Thoracic aorta (tissue), 2 donors: ENCODE results near the gene B3GNT2. TPM values are rescaled to one million over a fixed set of nuclear protein-coding genes. Genes with fewer than 3 reads are reported as not detected.

Experiments
- ATAC-seq: fragments of 150-250 bp; one replicate; pipeline ENCODE4 v1.8.0; 2017; ENCODE audit warnings: low read depth; ENCODE audit not compliant: insufficient number of reproducible peaks, low FRiP score
- DNase-seq: peaks from one replicate; pipeline ENCODE4 v3.0.0-alpha.2; 2020; ENCODE audit warnings: low spot score
- H3K27ac ChIP-seq, 2 donors: fragments of 200-600 bp; sonication (generic); 1 replicate in 1 of 2; 2 replicates in 1 of 2; pipeline ENCODE4 v1.5.1; 2016; ENCODE audit warnings: mild to moderate bottlenecking in 2 of 2, moderate library complexity in 2 of 2
- H3K27me3 ChIP-seq: fragments of 200-600 bp; sonication (generic); replicated peaks from 2 replicates; pipeline ENCODE4 v1.6.0; 2016; ENCODE audit warnings: mild to moderate bottlenecking; ENCODE audit not compliant: insufficient read depth
- H3K36me3 ChIP-seq: fragments of 200-600 bp; sonication (generic); one replicate; pipeline ENCODE4 v1.5.1; 2016
- H3K4me1 ChIP-seq, 2 donors: fragments of 200-600 bp; sonication (generic); 1 replicate in 1 of 2; 2 replicates in 1 of 2; pipeline versions ENCODE4 v1.5.1 to v1.6.0; 2016; ENCODE audit warnings: low read depth in 2 of 2, mild to moderate bottlenecking in 1 of 2; ENCODE audit not compliant: control insufficient read depth in 1 of 2
- H3K4me3 ChIP-seq: fragments of 200-600 bp; sonication (generic); 2 replicates; pipeline ENCODE4 v1.5.1; 2016; ENCODE audit warnings: mild to moderate bottlenecking
- H3K9me3 ChIP-seq: fragments of 200-600 bp; sonication (generic); 2 replicates; pipeline ENCODE4 v1.5.1; 2016
- CTCF ChIP-seq: fragments of 200-600 bp; sonication (generic); IDR thresholded peaks from one replicate; pipeline ENCODE4 v1.5.1; 2019; ENCODE audit warnings: antibody characterized with exemption
- total RNA-seq, 2 donors: library from RNA; depleted of rRNA; stranded (reverse); fragments of >200 nt; gene quantifications; one replicate each; pipeline versions ENCODE4 v1.1.0 to v1.2.3, GENCODE V29; 2016

Gene B3GNT2
- total RNA-seq, 2 donors from 2014 or later = 20.1 to 27.9 TPM

- Histone ChIP-seq H3K4me1 (peaks cover 7 to 22% of the 10 kb centered on the region in 2 donors), H3K4me3 (no peak overlapping the region), H3K36me3 (no peaks in the 10 kb centered on the region), H3K9me3 (no peaks in the 10 kb centered on the region), H3K27ac (no peak overlapping the region), H3K27me3 (no peaks in the 10 kb centered on the region)
- no peak for TF ChIP-seq CTCF
- no peak for DNase-seq
- ATAC-seq = no peak
These were observed 32.6 kb upstream of the B3GNT2 start for GRCh38 chr2:62163106-62163831.

- H3K4me1 ChIP-seq = peaks cover under 1 to 17% of the 10 kb centered on the region in 2 donors
- no peak for TF ChIP-seq CTCF
These were observed 32.1 kb upstream of the B3GNT2 start for GRCh38 chr2:62163834-62164233.

GRCh38 chr2:62175728-62176127 lies 20.2 kb upstream of the B3GNT2 start:
- no peak for TF ChIP-seq CTCF
- Histone ChIP-seq H3K27me3 (no peaks in the 10 kb centered on the region), H3K4me1 (peaks cover 0 to 15% of the 10 kb centered on the region in 2 donors), H3K36me3 (no peaks in the 10 kb centered on the region), H3K4me3 (no peak overlapping the region), H3K9me3 (no peaks in the 10 kb centered on the region), H3K27ac (no peak overlapping the region)
- ATAC-seq (no peak), DNase-seq (no peak)

More at GRCh38 chr2:62163834-62164233, 32.1 kb upstream of the B3GNT2 start:
- DNase-seq (no peak), ATAC-seq (no peak)
- H3K27ac ChIP-seq = no peak overlapping the region
- no peaks in the 10 kb centered on the region for H3K9me3 ChIP-seq
- no peak overlapping the region for H3K4me3 ChIP-seq
- H3K27me3 ChIP-seq = no peaks in the 10 kb centered on the region
- H3K36me3 ChIP-seq = no peaks in the 10 kb centered on the region

- Histone ChIP-seq H3K27me3 (no peaks in the 10 kb centered on the region), H3K4me3 (no peak overlapping the region), H3K36me3 (no peaks in the 10 kb centered on the region), H3K27ac (no peak overlapping the region), H3K9me3 (no peaks in the 10 kb centered on the region), H3K4me1 (peaks cover 0 to 15% of the 10 kb centered on the region in 2 donors)
- no peak for ATAC-seq
- no peak for TF ChIP-seq CTCF
- DNase-seq = no peak
These were observed 19.1 kb upstream of the B3GNT2 start for GRCh38 chr2:62176801-62177200.

- Histone ChIP-seq H3K9me3 (no peaks in the 10 kb centered on the region), H3K27me3 (no peaks in the 10 kb centered on the region), H3K4me3 (no peak overlapping the region), H3K4me1 (peaks cover 0 to 15% of the 10 kb centered on the region in 2 donors), H3K27ac (no peak overlapping the region), H3K36me3 (no peaks in the 10 kb centered on the region)
- TF ChIP-seq CTCF = no peak
- ATAC-seq = no peak
- DNase-seq = no peak
These were observed 18.4 kb upstream of the B3GNT2 start for GRCh38 chr2:62177392-62178049.
